ENCODE results near the gene NET1. TPM values are rescaled to one million over a fixed set of nuclear protein-coding genes. Genes with fewer than 3 reads are reported as not detected.

NET1 gene
- total RNA-seq, 1 donor from 2014 or later = 164 TPM

DNA sequence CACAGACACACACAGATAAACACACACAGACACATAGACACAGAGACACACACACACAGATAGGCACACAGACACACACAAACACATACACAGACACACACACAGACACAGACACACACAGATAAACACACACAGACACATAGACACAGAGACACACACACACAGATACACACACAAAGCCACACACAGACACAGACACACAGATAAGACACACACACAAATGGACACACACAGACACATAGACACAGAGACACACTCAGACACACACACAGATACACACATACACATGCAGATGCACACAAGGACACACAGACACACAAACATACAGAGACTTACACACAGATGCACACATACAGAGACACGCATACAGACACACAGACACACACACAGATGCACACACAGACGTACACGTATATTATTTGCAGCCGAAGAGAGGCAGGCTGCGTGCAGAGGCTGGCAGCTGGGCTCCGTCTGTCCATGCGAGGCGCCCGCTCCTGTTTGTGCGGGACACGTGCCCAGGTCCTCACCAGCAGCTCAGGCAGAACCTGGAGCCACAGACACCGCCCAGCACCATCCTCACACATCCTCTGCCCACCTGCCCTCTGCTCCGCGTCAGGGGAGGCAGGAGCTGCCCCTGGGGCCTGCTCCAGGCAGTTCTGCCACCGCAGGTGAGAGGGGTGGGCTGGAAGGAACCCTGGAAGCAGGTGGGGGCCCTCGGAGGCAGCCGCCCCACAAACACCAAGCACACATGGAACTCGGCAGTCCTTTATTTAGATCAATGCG lies 85.8 kb downstream of the NET1 start:
- DNase-seq (ENCODE audit: low spot score) = peak; percentile 83

GRCh38 chr10:5498791-5499492 lies 86.6 kb downstream of the NET1 start:
- DNase-seq (ENCODE audit: low spot score) = peak; percentile 87

DNA sequence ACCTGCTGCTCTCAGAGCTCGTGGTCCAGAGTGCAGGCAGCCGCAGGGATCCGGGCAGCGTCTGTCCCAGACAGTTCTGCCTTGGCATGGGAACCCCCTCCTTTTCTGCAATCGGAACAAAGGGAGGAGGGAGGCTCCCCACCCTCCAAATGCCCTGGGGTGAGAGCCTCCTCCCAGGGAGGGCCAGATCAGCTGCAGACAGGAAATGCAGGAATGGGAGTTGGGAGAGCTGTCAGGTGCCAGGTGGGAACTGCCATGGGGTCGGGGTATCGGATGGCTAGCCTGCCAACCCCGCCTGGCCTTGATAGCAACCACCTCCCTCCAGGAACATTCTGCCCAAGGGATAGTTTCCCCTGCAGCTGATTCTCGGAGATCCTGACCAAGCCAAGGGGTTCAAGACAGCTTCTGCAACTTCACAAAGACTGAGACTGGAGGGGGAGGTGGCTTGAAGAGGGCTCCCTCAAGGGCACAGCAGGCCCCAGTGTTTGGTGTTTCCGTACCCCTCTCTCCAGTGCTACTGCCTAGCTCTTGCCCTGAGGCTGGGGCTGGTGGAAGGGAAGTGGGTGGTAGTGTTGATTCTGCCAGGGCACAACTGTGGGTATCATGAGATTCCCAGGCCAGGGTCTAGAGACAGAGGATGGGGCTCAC lies 87.3 kb downstream of the NET1 start, which contains the start of gene CALML5:
TSS of gene CALML5 (minus strand) at position 78 of the 648 bp plus-strand sequence. CDS start 132 bp downstream, outside the sequence.
- peak; percentile 68 for DNase-seq (ENCODE audit: low spot score)

DNA sequence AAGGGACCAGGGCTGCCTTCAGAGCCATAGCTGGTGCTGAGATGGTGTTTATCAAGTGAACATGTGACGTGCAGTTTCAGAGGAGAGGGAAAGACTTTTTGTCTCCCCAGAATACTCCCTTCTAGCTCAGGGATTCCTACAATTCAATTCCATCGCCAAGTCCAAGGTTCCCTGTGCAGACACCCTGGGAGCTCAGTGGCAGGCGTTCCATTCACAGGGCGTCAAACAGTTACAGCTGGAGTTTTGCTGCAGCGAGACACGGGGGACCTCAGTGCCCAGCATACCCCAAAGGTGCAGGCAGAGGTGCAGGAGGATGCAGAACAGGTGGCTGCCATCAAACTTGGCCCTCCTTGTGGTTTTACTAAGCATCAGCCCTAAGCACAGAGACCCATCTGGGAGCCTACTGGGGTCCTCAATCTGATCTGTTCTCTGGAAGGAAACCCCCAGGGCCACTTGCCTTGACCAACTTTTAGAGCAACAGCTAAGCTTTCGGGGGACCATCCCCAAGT lies 87.9 kb downstream of the NET1 start:
- peak; percentile 75 for DNase-seq (ENCODE audit: low spot score)

DNA sequence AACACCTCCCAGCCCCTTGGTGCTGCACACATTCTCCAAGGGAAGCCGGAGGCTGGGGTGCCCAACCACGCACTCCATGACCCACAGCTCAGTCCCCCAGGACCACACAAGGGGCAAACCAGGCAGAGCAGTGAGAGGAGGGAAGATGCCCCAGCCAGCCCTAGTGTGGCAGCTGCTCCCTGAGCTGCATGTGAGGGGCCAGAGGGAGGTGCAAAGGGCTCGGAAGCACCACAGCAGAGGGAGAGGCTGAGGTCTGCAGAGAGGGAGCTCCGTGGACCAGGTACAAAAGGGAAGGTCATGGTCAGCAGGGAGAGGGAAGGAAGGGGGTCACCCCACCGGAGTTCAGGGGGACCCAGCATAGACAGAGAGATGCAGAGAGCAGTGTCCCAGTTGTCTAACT lies 88.6 kb downstream of the NET1 start:
- DNase-seq (ENCODE audit: low spot score) = no peak

- no peak for DNase-seq (ENCODE audit: low spot score)
These were observed 89.7 kb downstream of the NET1 start for GRCh38 chr10:5502061-5502521.

- no peak for DNase-seq (ENCODE audit: low spot score)
These were observed 90.5 kb downstream of the NET1 start for GRCh38 chr10:5502571-5503476.

DNA sequence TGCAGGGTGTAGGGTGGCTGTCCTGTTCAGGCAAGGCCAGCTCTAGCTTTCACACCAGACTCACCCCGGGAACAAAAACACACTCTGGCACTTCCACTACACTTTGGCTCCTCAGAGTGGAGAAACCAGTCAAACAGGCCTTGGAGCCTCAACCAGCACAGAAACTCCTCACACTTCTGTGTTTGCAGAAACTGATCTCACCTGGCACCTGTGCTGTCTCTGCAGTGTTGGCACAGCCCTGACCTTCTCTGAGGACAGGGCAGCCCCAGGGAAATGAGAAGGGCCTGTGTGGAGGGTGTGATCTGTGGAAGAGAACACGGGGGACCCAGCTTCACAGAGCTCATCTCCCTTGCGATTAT lies 91.1 kb downstream of the NET1 start:
- DNase-seq (ENCODE audit: low spot score) = no peak

DNA sequence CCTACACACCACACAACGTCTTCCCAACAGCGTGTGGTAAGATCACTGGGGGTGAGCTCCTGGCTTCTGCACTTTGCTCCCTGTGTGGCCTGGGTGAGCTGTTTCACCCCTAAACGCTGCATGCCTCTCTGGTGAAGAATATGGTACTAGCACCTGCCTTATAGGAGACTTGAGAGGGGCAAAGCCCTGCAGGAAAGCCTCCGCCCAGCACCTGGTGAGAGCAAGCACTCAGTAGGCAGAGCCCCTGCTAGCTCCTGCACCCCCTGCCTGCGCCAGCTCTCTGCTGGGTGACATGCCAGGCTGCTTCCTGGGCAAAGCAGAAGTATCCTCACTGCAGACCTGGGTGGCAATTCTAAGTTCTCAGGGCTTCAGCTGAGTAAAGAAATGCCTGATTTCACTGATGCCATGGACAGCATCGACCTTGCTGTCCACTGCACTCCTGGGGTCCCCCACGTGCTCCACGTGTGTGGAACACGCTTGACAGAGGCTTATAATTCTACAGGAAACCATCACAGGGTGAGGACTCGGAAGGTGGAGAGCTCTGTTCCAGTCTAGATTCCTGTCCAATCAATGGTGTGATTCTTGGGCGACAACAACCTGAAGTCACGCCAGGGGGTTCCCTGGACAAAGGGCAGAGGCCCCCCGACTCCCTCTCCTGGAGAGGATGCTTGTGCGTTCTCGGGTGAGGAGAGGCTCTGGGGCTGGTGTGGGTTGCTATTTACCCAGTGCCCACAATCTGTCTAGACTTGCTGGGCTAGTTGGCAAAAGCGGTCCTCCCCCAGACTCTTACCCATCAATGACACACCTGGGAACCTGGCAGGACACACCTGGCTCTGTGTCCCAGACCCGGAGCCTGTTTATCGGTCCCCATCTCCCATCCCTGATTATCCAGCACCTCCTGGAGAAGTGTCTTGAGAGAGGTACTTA lies 92.1 kb downstream of the NET1 start:
- DNase-seq (ENCODE audit: low spot score) = no peak

DNA sequence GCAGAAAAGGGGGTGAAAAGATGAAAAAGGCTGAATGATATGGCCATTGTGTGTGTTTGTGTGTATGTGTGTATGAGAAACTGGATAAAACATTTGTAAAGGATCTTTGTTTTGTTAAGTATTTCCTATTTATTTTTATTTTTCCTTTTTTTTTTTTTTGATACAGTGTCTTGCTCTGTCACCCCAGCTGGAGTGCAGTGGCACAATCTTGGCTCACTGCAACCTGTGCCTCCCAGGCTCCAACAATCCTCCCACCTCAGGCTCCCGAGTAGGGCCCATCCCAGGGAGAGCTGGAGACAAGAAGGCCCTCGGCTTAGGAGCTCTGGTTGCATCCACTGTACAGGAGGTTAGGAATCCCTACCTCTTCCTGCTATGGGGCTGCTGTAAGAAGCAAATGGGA lies 93.9 kb downstream of the NET1 start:
- no peak for DNase-seq (ENCODE audit: low spot score)

DNA sequence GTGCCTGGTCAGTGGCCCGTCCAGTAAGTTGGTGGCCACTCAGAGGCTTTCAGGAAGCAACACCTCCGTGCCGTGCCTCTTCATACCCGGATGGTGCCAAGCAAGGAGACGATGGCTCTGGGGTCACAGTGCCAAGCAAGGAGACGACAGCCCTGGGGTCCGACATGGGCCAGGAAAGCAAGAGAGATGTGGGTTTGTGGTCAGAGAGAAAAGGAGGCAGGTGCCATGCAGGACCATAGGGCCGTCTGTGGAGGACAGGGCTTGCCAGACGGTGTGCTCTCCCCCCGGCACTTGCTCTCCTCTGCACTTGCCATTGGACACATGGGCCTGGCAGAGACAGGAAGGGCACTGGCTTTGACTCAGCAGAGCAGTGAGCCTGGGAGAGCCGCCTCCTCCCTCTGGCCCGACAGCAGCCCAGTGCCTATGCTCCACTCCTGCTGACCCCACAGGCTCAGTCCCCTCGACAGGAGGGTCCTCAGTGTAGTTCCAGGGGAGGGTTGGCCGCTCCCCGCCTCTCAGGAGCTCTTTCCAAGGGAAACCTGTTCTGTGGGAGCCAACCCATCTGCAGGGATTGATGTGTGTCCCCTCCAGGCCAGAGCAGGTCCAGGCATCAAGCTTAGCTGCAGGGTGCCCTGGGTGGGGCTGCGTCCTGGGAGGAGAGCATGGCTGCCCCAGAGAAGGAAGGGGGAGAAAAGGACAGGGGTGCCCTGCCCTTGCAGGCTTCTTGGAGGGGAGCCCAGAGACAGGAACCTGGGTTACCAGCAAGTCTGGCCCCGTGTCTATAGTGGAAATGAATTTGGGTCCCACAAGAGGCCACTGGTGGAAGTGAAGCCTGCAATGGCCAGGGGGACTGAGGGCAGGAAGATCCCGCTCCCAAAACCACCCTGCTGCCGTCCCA lies 94.6 kb downstream of the NET1 start:
- no peak for DNase-seq (ENCODE audit: low spot score)

DNA sequence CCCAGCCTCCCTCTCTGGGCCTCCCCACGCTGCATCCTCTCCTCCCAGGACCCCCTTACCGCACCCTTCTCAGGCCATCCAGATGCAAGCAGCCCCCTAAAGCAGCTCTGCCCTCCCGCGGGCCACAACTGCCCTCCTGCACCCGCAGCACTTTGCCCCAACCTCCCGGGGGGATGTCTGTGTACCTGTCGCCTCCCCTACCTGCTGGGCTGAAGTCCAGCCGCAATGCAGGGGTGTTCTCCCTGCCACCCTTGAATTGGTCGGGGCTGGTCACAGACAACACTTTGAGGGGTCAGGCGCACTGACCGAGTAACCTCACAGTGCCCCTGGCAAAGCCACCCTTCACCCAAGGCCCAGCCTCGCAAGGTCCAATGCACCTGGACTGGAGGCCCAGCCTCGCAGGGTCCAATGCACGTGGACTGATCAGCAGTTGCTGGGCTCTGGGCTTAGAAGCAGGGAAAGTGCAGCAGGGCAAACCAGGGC lies 95.3 kb downstream of the NET1 start:
- DNase-seq (ENCODE audit: low spot score) = no peak

GRCh38 chr10:5508161-5508604 lies 95.8 kb downstream of the NET1 start:
- no peak for DNase-seq (ENCODE audit: low spot score)

Other genes starting within 250 kb of the NET1 start
- gene AKR1C8, start 227.4 kb upstream of the NET1 start, total RNA-seq = 1.3 TPM
- gene AKR1C4, start 215.7 kb upstream of the NET1 start, total RNA-seq = not detected
- gene UCN3, start 47.6 kb upstream of the NET1 start, total RNA-seq = not detected
- gene TUBAL3, start 7.7 kb upstream of the NET1 start, total RNA-seq = not detected
- not detected for gene CALML5, start 87.0 kb downstream of the NET1 start, total RNA-seq
- gene CALML3, start 112.4 kb downstream of the NET1 start, total RNA-seq = not detected

All from mesenteric fat pad (tissue), 1 donor.